Stimulated activated CD8-positive, alpha-beta memory T cell treated with anti-CD3 and anti-CD28 coated beads, Interleukin-7, amount 100 ng/mL, for 24 hours (primary cell): ENCODE data around the gene EDEM2.
"Not testable (repeated sequence)": the region's sequence is repeated elsewhere in the genome, so short reads cannot be mapped to it uniquely, and the experiment has no call there.

Experiments
- DNase-seq: peaks from one replicate; pipeline ENCODE4 v3.0.0-alpha.2; 2020; ENCODE audit warnings: low read depth

EDEM2 gene

GRCh38 chr20:35129647-35130069 is 17.5 kb downstream of the EDEM2 start:
- DNase-seq = no peak

- no peak for DNase-seq
Measured at GRCh38 chr20:35125753-35126152, 21.4 kb downstream of the EDEM2 start.

GRCh38 chr20:35122756-35123405 is 24.3 kb downstream of the EDEM2 start:
- no peak for DNase-seq

- no peak for DNase-seq
Measured at GRCh38 chr20:35121186-35121585, 25.9 kb downstream of the EDEM2 start.

- no peak for DNase-seq
Measured at GRCh38 chr20:35120012-35120701, 27.0 kb downstream of the EDEM2 start.

GRCh38 chr20:35117629-35118028 is 29.5 kb downstream of the EDEM2 start:
- no peak for DNase-seq

GRCh38 chr20:35117196-35117595 is 29.9 kb downstream of the EDEM2 start:
- DNase-seq = no peak

- no peak for DNase-seq
Measured at GRCh38 chr20:35116258-35116657, 30.9 kb downstream of the EDEM2 start.

- no peak for DNase-seq
Measured at GRCh38 chr20:35115606-35116005, 31.5 kb downstream of the EDEM2 start.

- DNase-seq = not testable (repeated sequence)
Measured at GRCh38 chr20:35112276-35112675, 34.9 kb downstream of the EDEM2 start.

GRCh38 chr20:35111141-35111888 is 35.8 kb downstream of the EDEM2 start:
- no peak for DNase-seq

GRCh38 chr20:35108921-35109320 is 38.2 kb downstream of the EDEM2 start:
- DNase-seq = no peak

- no peak for DNase-seq
Measured at GRCh38 chr20:35106827-35107380, 40.2 kb downstream of the EDEM2 start.

GRCh38 chr20:35104685-35105295 is 42.3 kb downstream of the EDEM2 start:
- DNase-seq = no peak

- no peak for DNase-seq
Measured at GRCh38 chr20:35101620-35102019, 45.5 kb downstream of the EDEM2 start.

GRCh38 chr20:35093267-35093884 is 53.8 kb downstream of the EDEM2 start:
- no peak for DNase-seq

- peak; percentile 71 for DNase-seq
Measured at GRCh38 chr20:35092524-35093266, 54.4 kb downstream of the EDEM2 start, which contains the start of gene TRPC4AP. Gene TRPC4AP, minus strand, starts transcription at chr20:35092807. Its CDS starts 26 bp downstream, at chr20:35092781.

GRCh38 chr20:35091816-35092523 is 55.2 kb downstream of the EDEM2 start:
- no peak for DNase-seq

GRCh38 chr20:35088231-35089145 is 58.6 kb downstream of the EDEM2 start:
- DNase-seq = no peak
